ENCODE data around the gene CHST2.

Gene CHST2

GRCh38 chr3:143099210-143099609 is 20.4 kb upstream of the CHST2 start:
- DNase-seq, result no peak

- DNase-seq, result no peak
Measured at GRCh38 chr3:143099690-143100089, 19.9 kb upstream of the CHST2 start.

- DNase-seq, result no peak
Measured at GRCh38 chr3:143100451-143100850, 19.1 kb upstream of the CHST2 start.

- no peak for DNase-seq
Measured at GRCh38 chr3:143101792-143102381, 17.7 kb upstream of the CHST2 start.

GRCh38 chr3:143103652-143104051 is 15.9 kb upstream of the CHST2 start:
- no peak for DNase-seq

- no peak for DNase-seq
Measured at GRCh38 chr3:143105170-143105569, 14.4 kb upstream of the CHST2 start.

GRCh38 chr3:143109861-143110260 is 9.7 kb upstream of the CHST2 start:
- no peak for DNase-seq

GRCh38 chr3:143110371-143110770 is 9.2 kb upstream of the CHST2 start:
- DNase-seq, result no peak

GRCh38 chr3:143118630-143119008 is 952 bp upstream of the CHST2 start:
- DNase-seq, result peak in 1 of 6 experiments; percentile 22

GRCh38 chr3:143119974-143120715 is 574 bp downstream of the CHST2 start:
- peak in 5 of 6 experiments; percentile 17 to 68 (median 52) for DNase-seq

GRCh38 chr3:143120716-143121240 is 1.2 kb downstream of the CHST2 start:
- DNase-seq, result peak; percentile 23 to 81 (median 64)

GRCh38 chr3:143121241-143122088 is 1.9 kb downstream of the CHST2 start:
- peak; percentile 41 to 81 (median 67) for DNase-seq

- peak in 3 of 6 experiments; percentile 15 to 23 (median 15) for DNase-seq
Measured at GRCh38 chr3:143122089-143122430, 2.5 kb downstream of the CHST2 start.

- DNase-seq, result peak in 2 of 6 experiments; percentile 22 to 24
Measured at GRCh38 chr3:143122608-143123352, 3.2 kb downstream of the CHST2 start.

GRCh38 chr3:143123353-143123984 is 3.9 kb downstream of the CHST2 start:
- DNase-seq, result peak in 2 of 6 experiments; percentile 22 to 24

GRCh38 chr3:143124601-143125520 is 5.3 kb downstream of the CHST2 start:
- DNase-seq, result peak in 2 of 6 experiments; percentile 16 to 23

- no peak for DNase-seq
Measured at GRCh38 chr3:143127801-143128200, 8.2 kb downstream of the CHST2 start.

- DNase-seq, result no peak
Measured at GRCh38 chr3:143128227-143128955, 8.8 kb downstream of the CHST2 start.

GRCh38 chr3:143132246-143132980 is 12.8 kb downstream of the CHST2 start:
- no peak for DNase-seq

GRCh38 chr3:143134471-143134870 is 14.9 kb downstream of the CHST2 start:
- no peak for DNase-seq

Measured in stimulated activated naive CD4-positive, alpha-beta T cell (primary cell).